ENCODE data around the gene NEDD8. TPM values are rescaled to one million over a fixed set of nuclear protein-coding genes. Genes with fewer than 3 reads are reported as not detected.

The NEDD8 gene
- total RNA-seq (100 to 1,000 TPM in 1 of 2 donors, 10 to 100 TPM in 1; 79.6 to 278 TPM), polyA plus RNA-seq (ENCODE audit: insufficient read length in 2 of 2) (100 to 1,000 TPM; 229 to 250 TPM)
- long read RNA-seq, donor 1, transcript NEDD8-208 (3 exons, 654 nt), result minor isoform, 6 of 193 reads
- long read RNA-seq, donor 1, transcript NEDD8-203 (3 exons, 653 nt), result minor isoform, 5 of 193 reads
- long read RNA-seq, donor 1, transcript NEDD8-206 (5 exons, 651 nt), result minor isoform, 5 of 193 reads
- long read RNA-seq, donor 1, transcript NEDD8-201 (4 exons, 708 nt), result major isoform, 150 of 193 reads
- long read RNA-seq, donor 1, partial matches to known transcripts, result 23 of 193 reads
- long read RNA-seq, donor 1, other reads (novel, unspliced or antisense), result 0 of 193 reads
- long read RNA-seq, donor 2, transcript NEDD8-201 (4 exons, 708 nt), result major isoform, 56 of 60 reads
- long read RNA-seq, donor 2, partial matches to known transcripts, result 0 of 60 reads
- long read RNA-seq, donor 2, other reads (novel, unspliced or antisense), result 0 of 60 reads
- long read RNA-seq, donor 3, transcript NEDD8-201 (4 exons, 708 nt), result major isoform, 80 of 86 reads
- long read RNA-seq, donor 3, partial matches to known transcripts, result 0 of 86 reads
- long read RNA-seq, donor 3, other reads (novel, unspliced or antisense), result 0 of 86 reads
- long read RNA-seq, donor 4, transcript NEDD8-201 (4 exons, 708 nt), result major isoform, 247 of 276 reads
- long read RNA-seq, donor 4, partial matches to known transcripts, result 20 of 276 reads
- long read RNA-seq, donor 4, other reads (novel, unspliced or antisense), result 0 of 276 reads

- Histone ChIP-seq H3K36me3 (ENCODE audit: control insufficient read depth, insufficient read depth, low read length) (peaks cover 21% of the 10 kb centered on the region), H3K9me3 (ENCODE audit: control insufficient read depth, insufficient read depth, low read length) (no peaks in the 10 kb centered on the region), H3K4me3 (ENCODE audit: low read depth, low read length) (peak within 1 kb of the TSS; percentile 93), H3K27me3 (ENCODE audit: control insufficient read depth, insufficient read depth, low read length) (no peaks in the 10 kb centered on the region), H3K4me1 (ENCODE audit: control insufficient read depth, insufficient read depth, low read length) (peaks cover 19% of the 10 kb centered on the region), H3K27ac (ENCODE audit: low read depth, low read length) (peak within 1 kb of the TSS; percentile 90)
- 0% methylated on average over 27 of the region's 30 CpGs for WGBS (ENCODE audit: insufficient coverage)
- DNase-seq (ENCODE audit: low read depth in 4 of 6, low spot score in 6 of 6), result peak; percentile 81 to 98 (median 91)
These were observed at the start of gene NEDD8 for GRCh38 chr14:24232121-24232644. Gene NEDD8 (minus strand): TSS chr14:24232367. CDS start chr14:24232267, 100 bp downstream.

DNA sequence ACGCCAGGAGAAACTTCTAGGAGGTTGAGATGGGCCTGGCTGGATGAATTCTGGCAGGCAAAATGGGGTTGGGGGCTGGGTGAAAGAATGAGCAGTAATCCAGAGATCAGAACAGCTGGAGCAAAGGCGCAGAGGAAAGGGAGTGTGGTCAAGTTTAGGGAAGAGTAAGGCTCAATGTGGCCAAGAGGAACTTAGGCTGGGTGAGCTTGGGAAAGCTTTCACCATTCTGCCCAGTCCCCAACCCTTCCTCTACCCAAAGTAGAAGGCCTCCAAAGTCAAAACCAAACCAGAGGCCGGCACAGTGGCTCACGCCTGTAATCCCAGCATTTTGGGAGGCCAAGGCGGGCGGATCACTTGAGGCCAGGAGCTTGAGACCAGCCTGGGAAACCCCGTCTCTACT, 49.5 kb upstream of the NEDD8 start:
- DNase-seq (ENCODE audit: low read depth in 4 of 6, low spot score in 6 of 6), result no peak
- no peaks in the 10 kb centered on the region for H3K9me3 ChIP-seq (ENCODE audit: control insufficient read depth, insufficient read depth, low read length)
- 98% methylated on average over 3 of the region's 7 CpGs for WGBS (ENCODE audit: insufficient coverage)
- no peak overlapping the region for H3K27ac ChIP-seq (ENCODE audit: low read depth, low read length)
- H3K4me1 ChIP-seq (ENCODE audit: control insufficient read depth, insufficient read depth, low read length), result no peaks in the 10 kb centered on the region
- H3K36me3 ChIP-seq (ENCODE audit: control insufficient read depth, insufficient read depth, low read length), result no peaks in the 10 kb centered on the region
- H3K27me3 ChIP-seq (ENCODE audit: control insufficient read depth, insufficient read depth, low read length), result no peaks in the 10 kb centered on the region
- H3K4me3 ChIP-seq (ENCODE audit: low read depth, low read length), result no peak overlapping the region

GRCh38 chr14:24280797-24281460, 48.8 kb upstream of the NEDD8 start:
- 97% methylated on average over 6 of the region's 6 CpGs for WGBS (ENCODE audit: insufficient coverage)

DNA sequence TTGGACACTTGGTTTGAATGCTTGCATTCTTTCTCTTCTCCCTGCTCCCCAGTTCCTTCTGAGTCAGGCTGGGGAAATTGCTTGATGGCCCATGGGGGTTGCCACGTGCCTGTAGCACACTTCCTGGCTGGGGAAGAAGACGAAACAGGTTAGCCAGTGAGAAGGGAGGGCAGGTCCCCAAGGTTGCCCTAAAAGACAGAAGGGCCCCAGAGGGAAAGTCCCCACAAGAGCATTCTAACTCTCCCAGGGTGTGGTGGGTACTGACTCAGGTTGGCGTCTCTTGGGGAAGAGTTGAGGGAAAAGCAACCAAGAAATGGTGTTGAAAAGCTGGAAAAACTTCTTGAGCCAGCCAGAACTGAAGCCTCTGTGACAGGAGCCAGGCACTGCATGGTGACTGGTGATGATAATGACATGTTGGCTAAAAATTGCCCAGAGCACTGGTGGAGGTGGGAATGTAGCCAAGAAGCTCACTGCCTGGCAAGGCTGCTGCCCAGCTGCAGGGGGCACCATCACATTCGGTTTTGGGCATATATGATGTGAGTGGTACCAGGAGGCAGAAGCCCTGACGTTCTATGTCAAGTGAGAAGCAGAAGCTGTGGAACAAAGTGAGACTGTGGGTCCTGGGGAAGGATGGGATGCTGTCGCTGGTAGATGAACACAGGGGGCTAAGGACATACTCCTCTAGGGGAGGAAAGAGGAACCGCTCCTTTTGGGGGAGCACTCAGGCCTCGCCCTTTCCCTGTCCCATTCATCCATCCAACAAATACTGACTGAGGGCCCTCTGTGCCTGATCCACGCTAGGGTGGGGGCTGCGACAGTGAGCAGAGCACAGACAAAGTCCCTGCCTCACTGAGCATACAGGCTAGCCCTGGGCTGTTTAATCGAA, 47.4 kb upstream of the NEDD8 start:
- Histone ChIP-seq H3K36me3 (ENCODE audit: control insufficient read depth, insufficient read depth, low read length) (no peaks in the 10 kb centered on the region), H3K27me3 (ENCODE audit: control insufficient read depth, insufficient read depth, low read length) (no peaks in the 10 kb centered on the region), H3K4me3 (ENCODE audit: low read depth, low read length) (no peak overlapping the region), H3K4me1 (ENCODE audit: control insufficient read depth, insufficient read depth, low read length) (no peaks in the 10 kb centered on the region), H3K27ac (ENCODE audit: low read depth, low read length) (no peak overlapping the region), H3K9me3 (ENCODE audit: control insufficient read depth, insufficient read depth, low read length) (no peaks in the 10 kb centered on the region)
- 72% methylated on average over 8 of the region's 11 CpGs for WGBS (ENCODE audit: insufficient coverage)
- no peak for DNase-seq (ENCODE audit: low read depth in 4 of 6, low spot score in 6 of 6)

More at GRCh38 chr14:24280797-24281460, 48.8 kb upstream of the NEDD8 start:
- Histone ChIP-seq H3K4me3 (ENCODE audit: low read depth, low read length) (no peak overlapping the region), H3K27ac (ENCODE audit: low read depth, low read length) (no peak overlapping the region), H3K9me3 (ENCODE audit: control insufficient read depth, insufficient read depth, low read length) (no peaks in the 10 kb centered on the region), H3K36me3 (ENCODE audit: control insufficient read depth, insufficient read depth, low read length) (no peaks in the 10 kb centered on the region), H3K27me3 (ENCODE audit: control insufficient read depth, insufficient read depth, low read length) (no peaks in the 10 kb centered on the region), H3K4me1 (ENCODE audit: control insufficient read depth, insufficient read depth, low read length) (no peaks in the 10 kb centered on the region)
- no peak for DNase-seq (ENCODE audit: low read depth in 4 of 6, low spot score in 6 of 6)

DNA sequence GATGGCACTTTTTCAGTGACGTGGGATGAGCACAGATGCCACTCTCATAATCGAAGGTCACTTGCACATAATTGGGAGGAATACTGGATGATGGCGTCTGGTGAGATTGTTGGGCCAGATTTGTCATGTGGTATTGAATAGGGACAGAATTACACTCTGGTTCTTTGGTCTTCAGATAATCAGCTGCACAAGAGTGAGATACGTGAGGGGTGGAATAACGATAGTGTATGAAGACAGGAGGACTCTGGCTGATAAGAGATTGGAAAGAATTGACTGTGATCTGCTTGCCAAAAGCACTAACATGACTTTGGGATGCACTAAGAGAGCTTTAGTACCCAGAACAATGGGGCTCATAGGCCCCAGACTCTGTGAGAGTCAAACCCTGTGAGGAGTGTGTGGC, 46.3 kb upstream of the NEDD8 start:
- Histone ChIP-seq H3K27me3 (ENCODE audit: control insufficient read depth, insufficient read depth, low read length) (no peaks in the 10 kb centered on the region), H3K27ac (ENCODE audit: low read depth, low read length) (no peak overlapping the region), H3K4me3 (ENCODE audit: low read depth, low read length) (no peak overlapping the region), H3K9me3 (ENCODE audit: control insufficient read depth, insufficient read depth, low read length) (no peaks in the 10 kb centered on the region), H3K36me3 (ENCODE audit: control insufficient read depth, insufficient read depth, low read length) (no peaks in the 10 kb centered on the region), H3K4me1 (ENCODE audit: control insufficient read depth, insufficient read depth, low read length) (no peaks in the 10 kb centered on the region)
- 95% methylated on average over 5 of the region's 5 CpGs for WGBS (ENCODE audit: insufficient coverage)
- no peak for DNase-seq (ENCODE audit: low read depth in 4 of 6, low spot score in 6 of 6)

DNA sequence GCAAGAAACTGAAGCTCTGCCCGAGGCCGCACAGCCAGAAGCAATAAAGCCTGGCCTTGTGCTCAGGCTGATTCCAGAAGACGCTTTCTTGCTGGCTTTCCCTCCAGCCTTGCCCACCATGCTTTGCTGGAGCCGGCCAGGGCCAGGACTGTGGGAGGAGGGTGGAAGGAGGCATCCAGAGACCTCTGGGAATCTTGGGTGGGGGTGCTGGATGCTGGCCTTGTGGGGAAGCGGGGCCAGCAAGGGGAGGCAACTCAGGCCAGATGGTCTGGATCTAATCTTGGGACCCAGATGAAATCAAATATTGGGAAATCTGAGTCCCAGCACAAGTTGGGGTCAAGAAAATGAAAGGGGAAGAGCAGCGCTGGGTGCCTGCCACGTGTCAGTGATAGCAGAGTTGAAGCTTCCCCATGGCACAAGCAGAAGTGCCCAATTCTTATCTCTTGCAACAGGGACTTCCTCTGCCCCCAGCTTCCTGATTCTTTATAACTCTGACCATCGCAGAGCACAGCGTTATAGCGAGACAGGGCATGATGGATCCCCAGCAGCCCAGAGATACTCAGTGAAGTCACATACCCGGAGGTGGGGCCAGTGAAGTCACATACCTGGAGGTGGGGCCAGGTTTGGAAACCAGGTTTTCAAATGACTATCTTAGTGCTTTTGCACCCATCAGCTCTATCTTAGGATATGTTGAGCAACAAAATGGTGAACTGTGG, 45.6 kb upstream of the NEDD8 start:
- H3K4me1 ChIP-seq (ENCODE audit: control insufficient read depth, insufficient read depth, low read length), result no peaks in the 10 kb centered on the region
- 92% methylated on average over 11 of the region's 11 CpGs for WGBS (ENCODE audit: insufficient coverage)
- no peaks in the 10 kb centered on the region for H3K9me3 ChIP-seq (ENCODE audit: control insufficient read depth, insufficient read depth, low read length)
- H3K27ac ChIP-seq (ENCODE audit: low read depth, low read length), result no peak overlapping the region
- no peaks in the 10 kb centered on the region for H3K36me3 ChIP-seq (ENCODE audit: control insufficient read depth, insufficient read depth, low read length)
- DNase-seq (ENCODE audit: low read depth in 4 of 6, low spot score in 6 of 6), result no peak
- no peak overlapping the region for H3K4me3 ChIP-seq (ENCODE audit: low read depth, low read length)
- H3K27me3 ChIP-seq (ENCODE audit: control insufficient read depth, insufficient read depth, low read length), result no peaks in the 10 kb centered on the region

DNA sequence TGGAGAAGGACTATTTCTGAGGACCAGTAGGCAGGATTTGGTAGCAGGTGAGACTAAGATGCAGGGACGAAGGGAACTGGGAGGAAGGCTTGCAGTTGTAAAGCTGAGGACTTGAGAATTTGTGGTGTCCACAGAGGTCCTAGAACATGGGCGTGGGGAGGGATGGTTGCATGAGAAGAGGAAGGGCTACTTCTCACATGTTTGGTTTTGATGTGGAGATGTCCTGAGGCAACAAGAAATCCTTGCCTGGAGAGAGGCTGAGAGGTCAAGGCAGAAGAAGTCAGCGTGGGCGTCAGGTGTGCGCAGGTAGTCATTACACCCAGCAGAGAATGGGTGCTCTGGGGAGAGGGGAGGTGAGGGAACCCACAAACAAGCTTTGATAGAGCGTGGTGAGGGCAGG, 44.9 kb upstream of the NEDD8 start:
- H3K9me3 ChIP-seq (ENCODE audit: control insufficient read depth, insufficient read depth, low read length), result no peaks in the 10 kb centered on the region
- H3K4me3 ChIP-seq (ENCODE audit: low read depth, low read length), result no peak overlapping the region
- WGBS (ENCODE audit: insufficient coverage), result 97% methylated on average over 6 of the region's 6 CpGs
- no peaks in the 10 kb centered on the region for H3K27me3 ChIP-seq (ENCODE audit: control insufficient read depth, insufficient read depth, low read length)
- no peaks in the 10 kb centered on the region for H3K4me1 ChIP-seq (ENCODE audit: control insufficient read depth, insufficient read depth, low read length)
- H3K36me3 ChIP-seq (ENCODE audit: control insufficient read depth, insufficient read depth, low read length), result no peaks in the 10 kb centered on the region
- H3K27ac ChIP-seq (ENCODE audit: low read depth, low read length), result no peak overlapping the region
- no peak for DNase-seq (ENCODE audit: low read depth in 4 of 6, low spot score in 6 of 6)

GRCh38 chr14:24274101-24274543, 42.0 kb upstream of the NEDD8 start:
- Histone ChIP-seq H3K36me3 (ENCODE audit: control insufficient read depth, insufficient read depth, low read length) (peaks cover 10% of the 10 kb centered on the region), H3K27ac (ENCODE audit: low read depth, low read length) (no peak overlapping the region), H3K9me3 (ENCODE audit: control insufficient read depth, insufficient read depth, low read length) (no peaks in the 10 kb centered on the region), H3K4me1 (ENCODE audit: control insufficient read depth, insufficient read depth, low read length) (peaks cover 6% of the 10 kb centered on the region), H3K4me3 (ENCODE audit: low read depth, low read length) (no peak overlapping the region), H3K27me3 (ENCODE audit: control insufficient read depth, insufficient read depth, low read length) (no peaks in the 10 kb centered on the region)
- 96% methylated on average over 3 of the region's 3 CpGs for WGBS (ENCODE audit: insufficient coverage)
- DNase-seq (ENCODE audit: low read depth in 4 of 6, low spot score in 6 of 6), result no peak
